ENCODE data around the gene DCANP1. TPM values are rescaled to one million over a fixed set of nuclear protein-coding genes. Genes with fewer than 3 reads are reported as not detected.

The DCANP1 gene
- total RNA-seq, 1 donor: not detected

- peaks cover 34% of the 10 kb centered on the region for H3K4me1 ChIP-seq (ENCODE audit: insufficient read depth, low read length)
- no peaks in the 10 kb centered on the region for H3K79me2 ChIP-seq (ENCODE audit: insufficient read depth, low read length)
- peak overlapping the region; percentile 30 for H3K4me2 ChIP-seq (ENCODE audit: insufficient read depth, low read length)
- H3K9me3 ChIP-seq (ENCODE audit: low read depth, low read length): no peaks in the 10 kb centered on the region
- H4K20me1 ChIP-seq (ENCODE audit: insufficient read depth, low read length): no peaks in the 10 kb centered on the region
- H3K4me3 ChIP-seq (ENCODE audit: insufficient read depth, low read length): peak overlapping the region; percentile 0
- H3K27me3 ChIP-seq (ENCODE audit: insufficient read depth, low read length): peaks cover 6% of the 10 kb centered on the region
- H3K27ac ChIP-seq (ENCODE audit: low read depth, low read length): peak overlapping the region; percentile 58
- TF ChIP-seq, protein P1, sequence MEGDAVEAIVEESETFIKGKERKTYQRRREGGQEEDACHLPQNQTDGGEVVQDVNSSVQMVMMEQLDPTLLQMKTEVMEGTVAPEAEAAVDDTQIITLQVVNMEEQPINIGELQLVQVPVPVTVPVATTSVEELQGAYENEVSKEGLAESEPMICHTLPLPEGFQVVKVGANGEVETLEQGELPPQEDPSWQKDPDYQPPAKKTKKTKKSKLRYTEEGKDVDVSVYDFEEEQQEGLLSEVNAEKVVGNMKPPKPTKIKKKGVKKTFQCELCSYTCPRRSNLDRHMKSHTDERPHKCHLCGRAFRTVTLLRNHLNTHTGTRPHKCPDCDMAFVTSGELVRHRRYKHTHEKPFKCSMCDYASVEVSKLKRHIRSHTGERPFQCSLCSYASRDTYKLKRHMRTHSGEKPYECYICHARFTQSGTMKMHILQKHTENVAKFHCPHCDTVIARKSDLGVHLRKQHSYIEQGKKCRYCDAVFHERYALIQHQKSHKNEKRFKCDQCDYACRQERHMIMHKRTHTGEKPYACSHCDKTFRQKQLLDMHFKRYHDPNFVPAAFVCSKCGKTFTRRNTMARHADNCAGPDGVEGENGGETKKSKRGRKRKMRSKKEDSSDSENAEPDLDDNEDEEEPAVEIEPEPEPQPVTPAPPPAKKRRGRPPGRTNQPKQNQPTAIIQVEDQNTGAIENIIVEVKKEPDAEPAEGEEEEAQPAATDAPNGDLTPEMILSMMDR (IDR thresholded peaks at IDR 0.05; ENCODE audit: extremely low read depth, low read depth, low read length): no peak
- DNase-seq (ENCODE audit: insufficient read length, low spot score, missing footprints): peak; percentile 95
- peak overlapping the region; percentile 43 for H2AFZ ChIP-seq (ENCODE audit: low read length)
- no peaks in the 10 kb centered on the region for H3K36me3 ChIP-seq (ENCODE audit: insufficient read depth, low read length)
Measured at GRCh38 chr5:135456238-135457099, 9.3 kb upstream of the DCANP1 start.

DNA sequence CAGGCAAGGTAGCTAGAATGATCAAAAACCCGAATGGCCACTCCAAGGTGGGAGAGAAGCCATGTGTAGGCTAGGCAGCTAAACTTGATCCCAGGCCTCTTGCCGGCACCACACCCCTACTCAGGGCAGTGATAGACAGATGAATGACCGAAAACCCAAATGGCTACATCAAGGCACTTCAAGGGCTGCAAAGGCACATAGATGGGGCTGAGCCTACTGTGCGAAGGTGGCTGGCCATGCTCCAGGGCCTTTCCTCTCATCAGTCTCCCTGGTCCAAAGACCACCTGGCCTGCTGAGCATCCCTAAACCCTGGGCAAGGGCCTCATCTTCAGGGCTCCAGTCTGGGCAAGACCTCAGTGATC lies 8.7 kb upstream of the DCANP1 start:
- peak overlapping the region; percentile 30 for H3K4me2 ChIP-seq (ENCODE audit: insufficient read depth, low read length)
- no peak for DNase-seq (ENCODE audit: insufficient read length, low spot score, missing footprints)
- H3K27ac ChIP-seq (ENCODE audit: low read depth, low read length): peak overlapping the region; percentile 58
- H3K27me3 ChIP-seq (ENCODE audit: insufficient read depth, low read length): peaks cover 8% of the 10 kb centered on the region
- peaks cover 34% of the 10 kb centered on the region for H3K4me1 ChIP-seq (ENCODE audit: insufficient read depth, low read length)
- TF ChIP-seq, protein P1 (IDR thresholded peaks at IDR 0.05; ENCODE audit: extremely low read depth, low read depth, low read length): no peak
- H3K36me3 ChIP-seq (ENCODE audit: insufficient read depth, low read length): no peaks in the 10 kb centered on the region
- no peaks in the 10 kb centered on the region for H3K9me3 ChIP-seq (ENCODE audit: low read depth, low read length)
- H3K79me2 ChIP-seq (ENCODE audit: insufficient read depth, low read length): no peaks in the 10 kb centered on the region
- no peak overlapping the region for H2AFZ ChIP-seq (ENCODE audit: low read length)
- no peak overlapping the region for H3K4me3 ChIP-seq (ENCODE audit: insufficient read depth, low read length)
- H4K20me1 ChIP-seq (ENCODE audit: insufficient read depth, low read length): no peaks in the 10 kb centered on the region

GRCh38 chr5:135454946-135455345 lies 7.8 kb upstream of the DCANP1 start:
- Histone ChIP-seq H3K27me3 (ENCODE audit: insufficient read depth, low read length) (peaks cover 9% of the 10 kb centered on the region), H3K36me3 (ENCODE audit: insufficient read depth, low read length) (no peaks in the 10 kb centered on the region), H3K9me3 (ENCODE audit: low read depth, low read length) (no peaks in the 10 kb centered on the region), H4K20me1 (ENCODE audit: insufficient read depth, low read length) (no peaks in the 10 kb centered on the region), H2AFZ (ENCODE audit: low read length) (no peak overlapping the region), H3K27ac (ENCODE audit: low read depth, low read length) (no peak overlapping the region), H3K4me2 (ENCODE audit: insufficient read depth, low read length) (no peak overlapping the region), H3K79me2 (ENCODE audit: insufficient read depth, low read length) (no peaks in the 10 kb centered on the region), H3K4me3 (ENCODE audit: insufficient read depth, low read length) (no peak overlapping the region), H3K4me1 (ENCODE audit: insufficient read depth, low read length) (peaks cover 34% of the 10 kb centered on the region)
- DNase-seq (ENCODE audit: insufficient read length, low spot score, missing footprints): no peak
- TF ChIP-seq, protein P1 (IDR thresholded peaks at IDR 0.05; ENCODE audit: extremely low read depth, low read depth, low read length): no peak

DNA sequence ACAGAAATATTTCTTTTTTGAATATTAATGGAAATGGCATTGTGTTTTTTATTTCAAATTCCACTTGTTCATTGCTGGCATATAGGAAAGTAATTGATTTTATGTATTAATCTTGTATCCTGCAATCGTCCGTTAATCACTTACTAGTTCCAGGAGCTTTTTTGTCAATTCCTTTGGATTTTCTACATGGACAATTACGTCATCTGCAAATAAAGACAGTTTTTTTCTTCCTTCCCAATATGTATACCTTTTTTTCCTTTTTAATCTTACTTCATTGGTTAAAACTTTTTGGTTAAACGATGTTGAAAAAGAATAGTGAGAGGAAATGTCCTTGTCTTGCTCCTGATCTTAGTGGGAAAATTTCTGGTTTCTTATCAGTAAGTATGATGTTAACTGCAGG lies 6.5 kb upstream of the DCANP1 start:
- H3K4me2 ChIP-seq (ENCODE audit: insufficient read depth, low read length): no peak overlapping the region
- TF ChIP-seq, protein P1 (IDR thresholded peaks at IDR 0.05; ENCODE audit: extremely low read depth, low read depth, low read length): no peak
- peaks cover 7% of the 10 kb centered on the region for H3K27me3 ChIP-seq (ENCODE audit: insufficient read depth, low read length)
- no peaks in the 10 kb centered on the region for H3K9me3 ChIP-seq (ENCODE audit: low read depth, low read length)
- no peaks in the 10 kb centered on the region for H3K79me2 ChIP-seq (ENCODE audit: insufficient read depth, low read length)
- peaks cover 26% of the 10 kb centered on the region for H3K4me1 ChIP-seq (ENCODE audit: insufficient read depth, low read length)
- no peaks in the 10 kb centered on the region for H3K36me3 ChIP-seq (ENCODE audit: insufficient read depth, low read length)
- H2AFZ ChIP-seq (ENCODE audit: low read length): no peak overlapping the region
- DNase-seq (ENCODE audit: insufficient read length, low spot score, missing footprints): no peak
- H3K4me3 ChIP-seq (ENCODE audit: insufficient read depth, low read length): no peak overlapping the region
- no peaks in the 10 kb centered on the region for H4K20me1 ChIP-seq (ENCODE audit: insufficient read depth, low read length)
- no peak overlapping the region for H3K27ac ChIP-seq (ENCODE audit: low read depth, low read length)

Measured in osteoblast (primary cell).